Panc1 (cell line): ENCODE measurements around the gene MED14.

Source experiments
- POLR2AphosphoS5 ChIP-seq: IDR thresholded peaks from 2 replicates; pipeline ENCODE4 v1.6.1; 2012; ENCODE audit warnings: mild to moderate bottlenecking, low read depth, low read length, moderate library complexity
- REST ChIP-seq, 2 experiments: IDR thresholded peaks; 2 replicates each; pipeline ENCODE4 v1.6.1; 2011 to 2012; ENCODE audit warnings: low read depth in 2 of 2, control low read depth in 1 of 2, low read length in 1 of 2, mild to moderate bottlenecking in 1 of 2, moderate library complexity in 1 of 2; ENCODE audit not compliant: insufficient read depth in 1 of 2
- TF ChIP-seq, protein P1 (sequence below): fragments of 450-650 bp; IDR thresholded peaks from 2 replicates; pipeline ENCODE4 v1.5.1; 2017; ENCODE audit warnings: mild to moderate bottlenecking

DNA sequence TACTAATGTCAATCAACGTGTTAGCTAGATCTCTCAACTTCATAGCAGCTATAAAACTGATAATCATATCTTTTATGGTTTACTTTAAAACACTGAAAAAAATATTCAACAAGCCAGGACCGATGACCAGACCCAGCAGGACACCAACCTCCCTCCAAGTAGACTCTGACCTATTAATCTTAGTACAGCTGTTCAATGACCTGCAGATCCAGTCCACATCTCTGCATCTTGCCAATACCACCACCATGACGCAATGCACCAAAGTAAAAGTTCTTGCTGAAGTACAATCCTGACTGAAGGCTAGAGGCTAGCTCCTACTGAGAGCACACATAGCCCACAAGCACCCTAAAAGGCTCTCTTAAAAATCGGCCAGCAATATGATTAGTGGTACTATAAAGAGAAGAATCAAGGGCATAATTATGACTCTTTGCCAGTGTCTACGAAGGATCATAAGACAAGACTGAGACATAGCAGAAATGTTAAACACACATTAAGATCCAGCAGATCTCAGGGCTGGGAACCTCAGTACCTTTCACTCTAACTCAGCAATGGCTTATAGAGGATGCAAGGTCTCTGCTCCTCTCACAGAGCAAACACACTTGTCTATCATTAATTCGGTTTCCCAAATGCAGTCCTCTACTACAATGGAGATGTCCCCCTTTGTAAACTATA is 7.6 kb downstream of the MED14 start:
- TF ChIP-seq, protein P1, sequence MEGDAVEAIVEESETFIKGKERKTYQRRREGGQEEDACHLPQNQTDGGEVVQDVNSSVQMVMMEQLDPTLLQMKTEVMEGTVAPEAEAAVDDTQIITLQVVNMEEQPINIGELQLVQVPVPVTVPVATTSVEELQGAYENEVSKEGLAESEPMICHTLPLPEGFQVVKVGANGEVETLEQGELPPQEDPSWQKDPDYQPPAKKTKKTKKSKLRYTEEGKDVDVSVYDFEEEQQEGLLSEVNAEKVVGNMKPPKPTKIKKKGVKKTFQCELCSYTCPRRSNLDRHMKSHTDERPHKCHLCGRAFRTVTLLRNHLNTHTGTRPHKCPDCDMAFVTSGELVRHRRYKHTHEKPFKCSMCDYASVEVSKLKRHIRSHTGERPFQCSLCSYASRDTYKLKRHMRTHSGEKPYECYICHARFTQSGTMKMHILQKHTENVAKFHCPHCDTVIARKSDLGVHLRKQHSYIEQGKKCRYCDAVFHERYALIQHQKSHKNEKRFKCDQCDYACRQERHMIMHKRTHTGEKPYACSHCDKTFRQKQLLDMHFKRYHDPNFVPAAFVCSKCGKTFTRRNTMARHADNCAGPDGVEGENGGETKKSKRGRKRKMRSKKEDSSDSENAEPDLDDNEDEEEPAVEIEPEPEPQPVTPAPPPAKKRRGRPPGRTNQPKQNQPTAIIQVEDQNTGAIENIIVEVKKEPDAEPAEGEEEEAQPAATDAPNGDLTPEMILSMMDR, result no peak
- TF ChIP-seq POLR2AphosphoS5 (no peak), REST (IDR thresholded peaks at IDR 0.05; ENCODE audit: insufficient read depth in 1 of 2, low read depth in 2 of 2, low read length in 1 of 2) (no peak)
